Measurements from ENCODE around the gene PEX10. TPM values are rescaled to one million over a fixed set of nuclear protein-coding genes. Genes with fewer than 3 reads are reported as not detected.

PEX10 gene
- total RNA-seq, 1 donor from 2014 or later = 18.1 TPM

- intact Hi-C loops (cut with DNase I) = no loop called here
- no peak for DNase-seq (ENCODE audit: low spot score)
These were observed 16.3 kb downstream of the PEX10 start for GRCh38 chr1:2396059-2396458.

GRCh38 chr1:2395245-2395644 is 17.1 kb downstream of the PEX10 start:
- DNase-seq (ENCODE audit: low spot score) = no peak
- intact Hi-C loops (cut with DNase I) = no loop called here

GRCh38 chr1:2394761-2395160 is 17.6 kb downstream of the PEX10 start:
- intact Hi-C loops (cut with DNase I) = no loop called here
- DNase-seq (ENCODE audit: low spot score) = no peak

GRCh38 chr1:2394220-2394619 is 18.1 kb downstream of the PEX10 start:
- DNase-seq (ENCODE audit: low spot score) = no peak
- intact Hi-C loops (cut with DNase I) = no loop called here

- intact Hi-C loops (cut with DNase I) = no loop called here
- no peak for DNase-seq (ENCODE audit: low spot score)
These were observed 18.9 kb downstream of the PEX10 start for GRCh38 chr1:2393471-2393877.

- intact Hi-C loops (cut with DNase I) = no loop called here
- DNase-seq (ENCODE audit: low spot score) = no peak
These were observed 19.7 kb downstream of the PEX10 start for GRCh38 chr1:2392686-2393085.

- intact Hi-C loops (cut with DNase I) = no loop called here
- DNase-seq (ENCODE audit: low spot score) = no peak
These were observed 20.3 kb downstream of the PEX10 start for GRCh38 chr1:2391931-2392509.

- peak; percentile 99 for DNase-seq (ENCODE audit: low spot score)
- intact Hi-C loops (cut with DNase I) = no loop called here
These were observed 21.1 kb downstream of the PEX10 start, which contains the start of the genes MORN1 and RER1 for GRCh38 chr1:2391041-2391930. Gene MORN1 (minus strand): TSS chr1:2391554. CDS start chr1:2391533, 21 bp downstream. Gene RER1 (plus strand): TSS chr1:2391841. CDS start chr1:2395791, 3,950 bp downstream.

- no peak for DNase-seq (ENCODE audit: low spot score)
These were observed 22.7 kb downstream of the PEX10 start for GRCh38 chr1:2389644-2390043.

GRCh38 chr1:2388004-2388913 is 24.1 kb downstream of the PEX10 start:
- intact Hi-C loops (cut with DNase I) = loop anchor here (10.0 kb wide), 1 partner anchor 73 kb away; no protein-coding TSS in a partner anchor
- DNase-seq (ENCODE audit: low spot score) = no peak

More at GRCh38 chr1:2389644-2390043, 22.7 kb downstream of the PEX10 start:
- intact Hi-C loops (cut with DNase I) = loop anchor here (10.0 kb wide), 1 partner anchor 75 kb away; no protein-coding TSS in a partner anchor

- no peak for DNase-seq (ENCODE audit: low spot score)
- intact Hi-C loops (cut with DNase I) = loop anchor here (10.0 kb wide), 1 partner anchor 72 kb away; no protein-coding TSS in a partner anchor
These were observed 25.4 kb downstream of the PEX10 start for GRCh38 chr1:2386636-2387611.

GRCh38 chr1:2385606-2386280 is 26.6 kb downstream of the PEX10 start:
- intact Hi-C loops (cut with DNase I) = loop anchor here (10.0 kb wide), 1 partner anchor 71 kb away; no protein-coding TSS in a partner anchor
- DNase-seq (ENCODE audit: low spot score) = no peak

- no peak for DNase-seq (ENCODE audit: low spot score)
- intact Hi-C loops (cut with DNase I) = loop anchor here (5.0 to 10.0 kb wide), 2 partner anchors 70 to 258 kb away; no protein-coding TSS in a partner anchor
These were observed 27.4 kb downstream of the PEX10 start for GRCh38 chr1:2384941-2385481.

GRCh38 chr1:2384130-2384860 is 28.1 kb downstream of the PEX10 start:
- intact Hi-C loops (cut with DNase I) = loop anchor here (5.0 to 10.0 kb wide), 2 partner anchors 69 to 257 kb away; no protein-coding TSS in a partner anchor
- DNase-seq (ENCODE audit: low spot score) = no peak

- intact Hi-C loops (cut with DNase I) = loop anchor here (5.0 to 10.0 kb wide), 2 partner anchors 69 to 256 kb away; no protein-coding TSS in a partner anchor
- no peak for DNase-seq (ENCODE audit: low spot score)
These were observed 28.8 kb downstream of the PEX10 start for GRCh38 chr1:2383576-2383975.

GRCh38 chr1:2382621-2383361 is 29.6 kb downstream of the PEX10 start:
- no peak for DNase-seq (ENCODE audit: low spot score)
- intact Hi-C loops (cut with DNase I) = loop anchor here (5.0 to 10.0 kb wide), 2 partner anchors 68 to 255 kb away; no protein-coding TSS in a partner anchor

All from cardiac septum (tissue), 1 donor.